BE2C (cell line): ENCODE measurements around the gene ARID4B.
"Not testable (repeated sequence)": the region's sequence is repeated elsewhere in the genome, so short reads cannot be mapped to it uniquely, and the experiment has no call there.

ENCODE experiments used
- DNase-seq: peaks from one replicate; pipeline ENCODE4 v3.0.0-alpha.2; 2020
- H3K27me3 ChIP-seq: fragments of 250-450 bp; sonication (Bioruptor Pico); 2 replicates; pipeline ENCODE4 v1.5.1; 2020; ENCODE audit warnings: mild to moderate bottlenecking
- H3K36me3 ChIP-seq: fragments of 250-450 bp; sonication (Bioruptor Pico); 2 replicates; pipeline ENCODE4 v1.5.1; 2020; ENCODE audit warnings: mild to moderate bottlenecking
- H3K4me1 ChIP-seq: fragments of 250-450 bp; sonication (Bioruptor Pico); 2 replicates; pipeline ENCODE4 v1.5.1; 2020
- H3K4me3 ChIP-seq: 2 replicates; pipeline ENCODE4 v1.5.1; 2011; ENCODE audit warnings: low read depth, low read length
- H3K9me3 ChIP-seq: fragments of 250-450 bp; sonication (Bioruptor Pico); 2 replicates; pipeline ENCODE4 v1.5.1; 2020
- CTCF ChIP-seq: IDR thresholded peaks from 2 replicates; pipeline ENCODE4 v1.5.1; 2012; ENCODE audit warnings: mild to moderate bottlenecking, low read depth, low read length

Gene ARID4B

GRCh38 chr1:235265900-235266299 is 62.1 kb downstream of the ARID4B start:
- Histone ChIP-seq H3K4me1 (no peaks in the 10 kb centered on the region), H3K36me3 (no peaks in the 10 kb centered on the region), H3K4me3 (no peak overlapping the region), H3K27me3 (no peaks in the 10 kb centered on the region), H3K9me3 (no peaks in the 10 kb centered on the region)
- DNase-seq: no peak
- TF ChIP-seq CTCF: no peak

- DNase-seq: no peak
- H3K9me3 ChIP-seq: no peaks in the 10 kb centered on the region
- no peak overlapping the region for H3K4me3 ChIP-seq
- no peaks in the 10 kb centered on the region for H3K27me3 ChIP-seq
- no peaks in the 10 kb centered on the region; the same call in 1 of the 2 replicates for H3K4me1 ChIP-seq
- no peaks in the 10 kb centered on the region; the same call in 1 of the 2 replicates for H3K36me3 ChIP-seq
- TF ChIP-seq CTCF: no peak
Measured at GRCh38 chr1:235264327-235264726, 63.7 kb downstream of the ARID4B start.

DNA sequence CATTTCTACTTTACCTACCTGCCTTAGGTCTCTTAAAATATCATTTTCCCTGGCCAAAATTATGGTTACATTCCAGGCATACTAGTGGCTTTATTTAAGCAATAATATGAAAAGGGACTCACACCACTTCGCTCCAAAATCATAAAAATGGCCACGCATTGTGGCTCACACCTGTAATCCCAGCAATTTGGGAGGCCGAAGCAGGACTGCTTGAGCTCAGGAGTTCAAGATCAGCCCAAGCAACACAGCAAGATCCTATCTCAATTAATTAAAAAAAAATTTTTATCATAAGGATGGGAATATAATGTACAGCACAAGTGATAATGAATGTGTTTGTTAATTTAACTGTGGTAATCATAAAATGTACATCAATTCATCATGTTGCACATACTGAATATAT is 65.4 kb downstream of the ARID4B start:
- H3K9me3 ChIP-seq: no peaks in the 10 kb centered on the region
- H3K4me3 ChIP-seq: no peak overlapping the region
- H3K4me1 ChIP-seq: no peaks in the 10 kb centered on the region; the same call in 1 of the 2 replicates
- DNase-seq: no peak
- TF ChIP-seq CTCF: no peak
- peaks cover 4% of the 10 kb centered on the region for H3K36me3 ChIP-seq
- H3K27me3 ChIP-seq: no peaks in the 10 kb centered on the region

DNA sequence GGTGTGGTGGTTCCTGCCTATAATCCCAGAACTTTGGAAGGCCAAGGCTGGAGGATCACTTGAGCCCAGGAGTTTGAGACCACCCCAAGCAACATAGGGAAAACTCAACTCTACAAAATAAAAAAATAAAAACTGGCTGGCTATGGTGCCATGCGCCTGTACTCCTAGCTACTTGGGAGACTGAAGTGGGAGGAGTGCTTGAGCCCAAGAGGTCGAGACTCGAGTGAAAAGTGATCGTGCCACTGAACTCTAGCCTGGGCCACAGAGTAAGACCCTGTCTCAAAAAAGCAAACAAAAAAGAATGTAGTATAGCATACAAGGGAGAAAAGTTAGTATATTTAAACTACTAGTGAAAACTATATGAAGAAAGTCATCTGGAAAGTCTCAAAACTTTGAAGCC is 66.7 kb downstream of the ARID4B start:
- TF ChIP-seq CTCF: no peak
- Histone ChIP-seq H3K36me3 (peaks cover 4% of the 10 kb centered on the region), H3K9me3 (no peaks in the 10 kb centered on the region), H3K4me1 (no peaks in the 10 kb centered on the region; the same call in 1 of the 2 replicates), H3K4me3 (no peak overlapping the region), H3K27me3 (no peaks in the 10 kb centered on the region)
- DNase-seq: no peak

- DNase-seq: no peak
- H3K4me1 ChIP-seq: no peaks in the 10 kb centered on the region; the same call in 1 of the 2 replicates
Measured at GRCh38 chr1:235259133-235259778, 68.7 kb downstream of the ARID4B start.

GRCh38 chr1:235258068-235258467 is 69.9 kb downstream of the ARID4B start:
- not testable (repeated sequence) for H3K4me1 ChIP-seq, H3K36me3 ChIP-seq, H3K27me3 ChIP-seq, DNase-seq, H3K4me3 ChIP-seq, H3K9me3 ChIP-seq

More at GRCh38 chr1:235259133-235259778, 68.7 kb downstream of the ARID4B start:
- Histone ChIP-seq H3K4me3 (no peak overlapping the region), H3K36me3 (peaks cover 4% of the 10 kb centered on the region), H3K9me3 (no peaks in the 10 kb centered on the region), H3K27me3 (no peaks in the 10 kb centered on the region)
- no peak for TF ChIP-seq CTCF
